HG03342 (cell line): ENCODE measurements around the gene CFAP20.
"Not testable (repeated sequence)": the region's sequence is repeated elsewhere in the genome, so short reads cannot be mapped to it uniquely, and the experiment has no call there.

Experiments
- ATAC-seq: cut with Tn5 transposase; IDR thresholded peaks from one replicate; pipeline ENCODE4 v1.9.1; 2021; ENCODE audit warnings: mild to moderate bottlenecking, moderate library complexity; ENCODE audit not compliant: unreplicated experiment

CFAP20 gene

DNA sequence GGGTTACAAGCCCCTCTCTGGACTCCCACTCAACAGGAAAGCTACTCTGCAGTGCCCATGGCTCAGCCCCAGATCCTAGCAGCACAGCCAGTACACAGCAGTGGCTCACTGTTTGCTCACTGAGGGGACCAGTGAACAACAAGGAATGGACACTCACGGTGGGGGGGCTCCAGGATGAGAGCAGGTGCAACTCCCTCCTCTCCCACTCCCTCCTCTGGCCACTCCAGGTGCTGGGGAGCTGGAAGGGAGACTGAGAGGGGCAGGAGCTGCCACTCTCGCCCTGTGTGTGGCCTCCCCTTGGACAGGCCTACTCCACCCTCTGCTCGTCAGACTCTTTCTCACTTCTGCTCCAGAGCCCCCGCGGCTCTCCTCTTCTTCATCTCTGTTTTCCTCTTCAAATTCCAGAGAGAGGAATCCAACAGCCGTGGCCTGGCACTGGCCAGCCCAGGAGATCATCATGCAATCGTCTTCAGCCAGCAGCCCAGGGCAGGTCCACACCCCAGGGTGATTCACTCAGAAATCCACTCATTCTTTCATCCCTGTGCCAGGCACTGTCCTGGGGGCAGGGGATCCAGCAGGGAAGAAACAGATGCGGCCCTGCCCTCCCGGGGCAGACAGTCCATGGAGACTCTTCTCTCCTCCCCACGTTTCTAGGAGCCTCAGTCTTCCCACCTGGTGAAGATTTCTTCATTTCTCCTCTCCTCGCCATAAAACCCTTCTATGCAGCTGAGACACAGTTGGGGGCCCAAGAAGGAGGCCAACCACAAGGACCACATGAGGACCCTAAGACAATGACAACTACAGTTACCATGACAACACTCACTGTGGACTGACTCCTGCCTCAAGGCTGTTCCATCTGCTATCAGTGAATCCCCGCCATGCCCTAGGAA is 30.7 kb downstream of the CFAP20 start:
- ATAC-seq, result no peak

DNA sequence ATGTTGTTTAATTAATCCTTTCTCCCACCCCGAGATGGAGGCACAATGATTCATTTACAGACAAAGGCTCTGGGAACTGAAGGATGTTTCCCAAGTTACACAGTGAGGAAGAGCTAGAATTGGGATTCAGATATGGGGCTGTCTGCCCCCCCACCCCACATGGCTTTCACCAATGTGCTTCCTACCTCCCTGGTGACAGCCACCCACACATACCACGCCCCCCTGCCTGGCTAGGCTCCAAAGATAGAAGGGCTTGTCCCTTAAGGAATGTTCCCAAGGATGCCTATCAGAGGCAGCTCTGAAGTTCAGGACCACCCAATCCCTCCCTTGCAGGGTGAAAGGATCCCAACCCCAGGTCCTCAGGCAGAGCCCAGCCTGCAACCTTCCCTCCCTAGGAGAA is 32.9 kb downstream of the CFAP20 start:
- ATAC-seq, result no peak

DNA sequence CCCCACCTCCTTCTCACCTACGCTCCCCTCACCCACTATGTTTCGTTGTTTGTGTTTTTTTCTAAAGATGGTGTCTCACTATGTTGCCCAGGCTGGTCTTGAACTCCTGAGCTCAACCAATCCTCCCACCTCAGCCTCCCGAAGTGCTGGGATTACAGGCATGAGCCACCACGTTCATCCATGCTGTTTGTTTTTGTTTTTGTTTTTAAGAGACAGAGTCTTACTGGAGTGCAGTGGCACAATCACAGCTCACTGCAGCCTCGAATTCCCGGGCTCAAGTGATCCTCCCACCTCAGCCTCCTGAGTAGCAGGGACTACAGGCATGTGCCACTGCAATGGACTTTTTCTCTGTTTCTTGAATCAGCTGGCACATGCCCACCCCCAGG is 33.6 kb downstream of the CFAP20 start:
- ATAC-seq, result not testable (repeated sequence)

GRCh38 chr16:58094791-58095574 is 34.2 kb downstream of the CFAP20 start:
- ATAC-seq, result no peak

DNA sequence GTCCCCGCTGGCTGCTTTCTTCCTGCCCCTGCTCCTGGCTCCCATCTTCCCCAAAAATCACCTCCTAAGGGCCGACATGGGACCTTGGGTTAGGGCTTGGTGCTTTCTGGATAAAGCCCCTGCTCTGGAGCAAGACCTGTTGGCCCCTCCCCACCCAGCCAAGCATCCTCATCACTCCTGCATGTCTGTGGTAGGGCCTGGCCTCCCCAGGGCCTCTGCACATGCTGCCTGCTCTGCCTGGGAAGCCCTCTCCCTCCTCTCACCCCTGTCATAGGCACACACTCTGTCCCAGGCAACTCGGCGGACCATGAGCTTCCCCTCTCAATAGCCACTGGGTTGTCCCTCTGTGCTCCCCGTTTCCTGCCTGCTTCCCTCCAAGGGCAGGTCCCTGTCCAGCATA is 35.2 kb downstream of the CFAP20 start:
- no peak for ATAC-seq

GRCh38 chr16:58090396-58090795 is 38.8 kb downstream of the CFAP20 start:
- not testable (repeated sequence) for ATAC-seq

DNA sequence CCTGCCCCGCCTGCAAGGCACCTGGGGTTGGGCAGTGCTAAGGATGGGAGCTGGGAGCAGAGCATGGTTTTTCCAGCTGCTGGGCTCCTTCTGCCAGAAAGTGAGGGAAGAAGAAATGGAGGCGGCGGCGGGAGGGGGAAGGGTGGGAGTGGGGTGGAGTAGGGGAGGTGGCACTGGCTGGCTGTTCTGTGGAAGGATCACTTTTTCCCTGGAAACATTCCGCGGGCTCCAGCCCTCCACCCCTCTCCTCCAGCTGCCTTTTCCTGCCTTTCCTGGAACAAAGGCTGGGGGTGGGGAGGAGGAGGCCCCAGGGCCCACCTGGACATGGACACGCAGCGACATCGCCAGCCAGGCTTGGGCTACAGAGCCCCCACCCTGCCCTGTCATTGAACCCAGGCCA is 41.1 kb downstream of the CFAP20 start:
- ATAC-seq, result no peak

- no peak for ATAC-seq
These were observed 41.8 kb downstream of the CFAP20 start for GRCh38 chr16:58087209-58087913.

GRCh38 chr16:58086381-58087208 is 42.6 kb downstream of the CFAP20 start:
- ATAC-seq, result no peak

DNA sequence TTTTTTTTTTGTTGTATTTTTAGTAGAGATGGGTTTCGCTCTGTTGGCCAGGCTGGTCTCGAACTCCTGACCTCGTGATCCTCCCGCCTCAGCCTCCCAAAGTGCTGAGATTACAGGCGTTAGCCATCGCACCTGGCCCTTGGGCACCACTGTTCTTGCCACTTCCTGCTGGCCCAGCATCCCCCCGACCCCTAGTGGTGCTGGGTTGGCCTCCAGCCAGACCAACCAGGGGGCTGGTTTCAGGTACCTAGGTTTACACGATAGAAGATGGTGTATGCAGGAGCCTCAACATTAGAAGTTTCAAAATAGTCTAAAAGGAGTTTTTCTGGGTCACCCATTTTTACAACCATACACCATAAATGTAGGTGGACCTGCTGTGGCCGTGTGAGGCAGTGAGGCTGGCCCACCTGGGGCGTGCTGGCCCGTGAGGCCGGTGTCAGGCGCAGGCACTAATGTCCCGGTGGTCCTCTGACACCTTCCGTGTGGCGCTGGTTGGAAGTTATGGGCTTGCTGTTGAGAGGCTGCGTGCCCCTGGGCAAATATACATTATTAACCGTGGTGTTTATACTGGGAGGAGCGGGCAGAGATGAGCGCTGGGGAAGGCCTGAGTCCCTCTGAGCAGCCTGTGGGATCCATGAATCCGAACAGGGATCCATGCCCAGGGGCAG is 43.5 kb downstream of the CFAP20 start:
- ATAC-seq, result no peak

DNA sequence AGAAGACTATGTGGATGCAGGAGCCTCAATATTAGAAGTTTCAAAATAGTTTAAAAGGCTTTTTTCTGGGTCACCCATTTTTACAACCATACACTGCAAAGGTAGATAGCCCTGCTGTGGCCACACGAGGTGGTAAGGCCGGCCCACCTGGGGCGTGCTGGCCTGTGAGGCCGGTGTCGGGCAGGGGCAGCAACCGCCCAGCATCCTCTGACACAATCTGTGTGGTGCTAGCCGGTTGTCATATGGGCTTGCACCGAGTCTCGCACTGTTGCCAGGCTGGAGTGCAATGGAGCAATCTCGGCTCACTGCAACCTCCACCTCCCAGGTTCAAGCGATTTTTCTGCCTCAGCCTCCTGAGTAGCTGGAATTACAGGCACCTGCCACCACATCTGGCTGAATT is 44.0 kb downstream of the CFAP20 start:
- ATAC-seq, result no peak

DNA sequence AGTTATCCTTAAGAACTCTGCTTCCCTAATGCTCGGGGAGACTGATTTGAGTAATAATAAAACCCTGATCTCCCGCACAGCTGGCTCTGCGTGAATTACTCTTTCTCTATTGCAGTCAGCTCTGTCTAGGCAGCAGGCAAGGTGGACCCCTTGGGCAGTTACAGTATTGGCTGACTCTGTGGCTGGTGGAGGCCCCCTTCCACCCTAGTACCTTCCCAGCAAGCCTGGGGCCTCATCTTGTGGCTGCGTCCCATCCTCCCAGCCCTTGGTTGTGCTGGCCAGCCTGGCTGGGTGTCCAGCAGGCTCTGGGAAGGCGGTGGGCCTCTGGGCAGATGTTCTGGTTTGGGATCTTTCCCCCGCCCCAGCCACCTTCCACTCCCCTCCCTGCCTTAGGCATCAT is 44.5 kb downstream of the CFAP20 start:
- no peak for ATAC-seq

GRCh38 chr16:58082381-58082780 is 46.8 kb downstream of the CFAP20 start:
- no peak for ATAC-seq

- not testable (repeated sequence) for ATAC-seq
These were observed 48.5 kb downstream of the CFAP20 start for GRCh38 chr16:58080657-58081056.

DNA sequence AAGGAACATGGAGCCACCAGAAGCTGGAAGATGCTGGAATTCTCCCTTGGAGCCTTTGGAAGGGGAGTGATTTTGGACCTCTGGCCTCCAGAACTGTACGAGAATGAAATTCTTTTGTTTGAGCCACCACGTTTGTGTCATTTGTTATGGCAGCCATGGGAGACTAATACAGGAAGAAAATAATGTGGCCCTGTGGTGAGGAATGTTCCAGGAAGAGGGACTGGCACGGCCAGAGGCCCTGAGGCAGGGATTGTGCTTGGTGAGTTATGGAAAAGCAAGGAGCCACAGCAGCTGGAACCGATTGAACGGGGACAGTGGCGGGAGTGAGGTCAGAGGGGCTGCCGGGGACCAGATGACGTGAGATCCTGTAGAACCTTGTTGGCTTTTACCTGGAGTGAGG is 51.4 kb downstream of the CFAP20 start:
- no peak for ATAC-seq

GRCh38 chr16:58076514-58076913 is 52.7 kb downstream of the CFAP20 start:
- ATAC-seq, result no peak

DNA sequence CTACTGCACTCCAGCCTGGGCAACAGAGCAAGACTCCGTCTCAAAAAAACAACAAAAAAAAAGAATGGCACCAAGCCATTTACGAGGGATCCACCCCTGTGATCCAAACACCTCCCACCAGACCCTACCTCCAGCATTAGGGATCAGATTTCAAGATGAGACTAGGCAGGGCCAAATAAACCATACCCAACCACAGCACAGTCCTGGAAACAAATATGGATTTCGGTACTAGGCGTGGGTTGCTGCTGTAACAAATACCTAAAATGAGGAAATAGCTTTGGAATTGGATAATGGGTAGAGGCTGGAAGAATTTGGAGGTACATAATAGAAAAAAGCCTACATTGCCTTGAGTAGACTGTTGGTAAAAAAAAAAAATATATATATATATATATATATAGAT is 54.5 kb downstream of the CFAP20 start:
- ATAC-seq, result no peak

DNA sequence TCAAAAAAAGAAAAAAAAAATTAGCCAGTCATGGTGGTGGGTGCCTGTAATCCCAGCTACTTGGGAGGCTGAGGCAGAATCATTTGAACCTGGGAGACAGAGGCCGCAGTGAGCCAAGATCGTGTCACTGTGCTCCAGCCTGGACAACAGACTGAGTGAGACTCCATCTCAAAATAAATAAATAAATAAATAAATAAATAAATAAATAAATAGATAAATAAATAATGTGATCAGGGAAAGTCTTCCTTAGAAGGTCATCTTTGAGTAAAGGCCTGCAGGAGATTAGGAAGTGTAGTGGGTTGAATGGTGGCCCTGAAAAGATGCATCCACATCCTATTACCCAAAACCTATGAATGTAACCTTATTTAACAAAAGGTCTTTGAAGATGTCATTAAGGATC is 56.1 kb downstream of the CFAP20 start:
- ATAC-seq, result not testable (repeated sequence)

DNA sequence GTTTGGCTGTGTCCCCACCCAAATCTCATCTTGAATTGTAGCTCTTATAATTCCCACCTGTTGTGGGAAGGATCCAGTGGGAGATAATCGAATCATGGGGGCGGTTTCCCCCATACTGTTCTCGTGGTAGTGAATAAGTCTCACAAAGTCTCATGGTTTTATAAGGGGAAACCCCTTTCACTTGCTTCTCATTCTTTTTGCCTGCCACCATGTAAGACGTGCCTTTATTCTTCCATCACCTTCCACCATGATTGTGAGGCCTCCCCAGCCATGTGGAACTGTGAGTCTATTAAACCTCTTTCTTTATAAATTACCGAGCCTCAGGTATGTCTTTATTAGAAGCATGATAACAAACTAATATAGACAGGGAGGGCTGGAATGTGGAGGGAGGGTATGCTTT is 57.0 kb downstream of the CFAP20 start:
- ATAC-seq, result not testable (repeated sequence)

DNA sequence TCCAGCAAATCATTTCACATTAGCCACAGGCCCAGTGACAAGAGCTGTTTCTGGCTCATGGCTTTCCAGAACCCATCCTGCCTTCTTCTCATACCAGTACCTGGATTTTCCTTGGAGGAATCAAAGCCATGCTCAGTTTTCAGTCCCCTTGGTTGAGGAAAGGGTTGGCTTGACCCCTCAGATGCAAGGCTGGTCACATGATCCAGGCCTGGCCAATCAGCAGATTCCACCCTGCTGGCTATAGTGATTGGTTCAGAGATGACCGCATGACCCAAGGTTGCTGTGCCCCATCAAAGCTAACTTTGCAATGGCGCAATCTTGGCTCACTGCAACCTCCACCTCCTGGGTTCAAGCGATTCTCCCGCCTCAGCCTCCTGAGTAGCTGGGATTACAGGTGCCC is 58.6 kb downstream of the CFAP20 start:
- no peak for ATAC-seq
